Subcutaneous abdominal adipose tissue (tissue), 5 donors: ENCODE measurements around the gene TBC1D2.

Source experiments
- H3K27ac ChIP-seq: one replicate; pipeline ENCODE4 v1.7.0; 2013; ENCODE audit warnings: low read depth, mild to moderate bottlenecking, inconsistent platforms, low read length, moderate library complexity
- H3K27me3 ChIP-seq, 5 donors: one replicate each; pipeline ENCODE4 v1.7.0; 2013; ENCODE audit warnings: low read length in 5 of 5, inconsistent platforms in 1 of 5; ENCODE audit not compliant: control insufficient read depth in 5 of 5, insufficient read depth in 4 of 5
- H3K36me3 ChIP-seq, 5 donors: one replicate each; pipeline ENCODE4 v1.7.0; 2013; ENCODE audit warnings: low read length in 5 of 5; ENCODE audit not compliant: control insufficient read depth in 5 of 5, insufficient read depth in 5 of 5
- H3K4me1 ChIP-seq, 5 donors: one replicate each; pipeline ENCODE4 v1.7.0; 2013; ENCODE audit warnings: low read length in 5 of 5, mild to moderate bottlenecking in 3 of 5, moderate library complexity in 1 of 5; ENCODE audit not compliant: control insufficient read depth in 5 of 5, insufficient read depth in 5 of 5
- H3K4me3 ChIP-seq, 5 donors: one replicate each; pipeline ENCODE4 v1.7.0; 2013; ENCODE audit warnings: low read length in 5 of 5, low read depth in 1 of 5
- H3K9ac ChIP-seq, 5 donors: one replicate each; pipeline ENCODE4 v1.7.0; 2013; ENCODE audit warnings: low read length in 5 of 5, mild to moderate bottlenecking in 4 of 5, moderate library complexity in 3 of 5
- H3K9me3 ChIP-seq, 5 donors: one replicate each; pipeline ENCODE4 v1.7.0; 2013; ENCODE audit warnings: low read length in 5 of 5; ENCODE audit not compliant: control insufficient read depth in 5 of 5
- donor health status: healthy.
- donor health status: healthy.
- donor health status: healthy.
- donor health status: healthy.
- donor health status: healthy.

Gene TBC1D2

GRCh38 chr9:98210435-98210834 is 45.0 kb downstream of the TBC1D2 start:
- Histone ChIP-seq H3K27me3 (no peaks in the 10 kb centered on the region), H3K9me3 (no peaks in the 10 kb centered on the region), H3K9ac (no peak overlapping the region), H3K4me3 (no peak overlapping the region), H3K4me1 (no peaks in the 10 kb centered on the region), H3K36me3 (peaks cover 0 to 49% (median 11%) of the 10 kb centered on the region in 5 donors), H3K27ac (no peak overlapping the region)

DNA sequence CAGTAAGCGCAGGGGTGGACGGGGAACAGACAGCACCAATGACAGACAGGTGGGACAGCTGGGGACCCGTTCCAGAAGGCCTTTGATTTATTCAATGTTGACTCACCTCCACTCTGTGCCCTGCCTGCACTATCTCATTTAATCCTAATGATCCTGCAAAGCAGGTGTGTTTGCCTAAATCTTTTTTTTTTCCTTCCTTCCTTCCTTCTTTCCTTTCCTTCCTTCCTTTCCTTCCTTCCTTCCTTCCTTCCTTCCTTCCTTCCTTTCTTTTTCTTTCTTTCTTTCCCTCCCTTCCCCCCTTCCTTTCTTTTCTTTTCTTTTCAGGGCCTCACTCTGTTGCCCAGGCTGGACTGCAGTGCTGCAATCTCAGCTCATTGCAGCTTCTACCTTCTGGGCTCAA is 45.9 kb downstream of the TBC1D2 start:
- H3K9ac ChIP-seq = no peak overlapping the region
- no peak overlapping the region for H3K27ac ChIP-seq
- no peaks in the 10 kb centered on the region for H3K4me1 ChIP-seq
- no peaks in the 10 kb centered on the region for H3K27me3 ChIP-seq
- no peak overlapping the region for H3K4me3 ChIP-seq
- H3K9me3 ChIP-seq = no peaks in the 10 kb centered on the region
- H3K36me3 ChIP-seq = peaks cover 0 to 44% (median 11%) of the 10 kb centered on the region in 5 donors

DNA sequence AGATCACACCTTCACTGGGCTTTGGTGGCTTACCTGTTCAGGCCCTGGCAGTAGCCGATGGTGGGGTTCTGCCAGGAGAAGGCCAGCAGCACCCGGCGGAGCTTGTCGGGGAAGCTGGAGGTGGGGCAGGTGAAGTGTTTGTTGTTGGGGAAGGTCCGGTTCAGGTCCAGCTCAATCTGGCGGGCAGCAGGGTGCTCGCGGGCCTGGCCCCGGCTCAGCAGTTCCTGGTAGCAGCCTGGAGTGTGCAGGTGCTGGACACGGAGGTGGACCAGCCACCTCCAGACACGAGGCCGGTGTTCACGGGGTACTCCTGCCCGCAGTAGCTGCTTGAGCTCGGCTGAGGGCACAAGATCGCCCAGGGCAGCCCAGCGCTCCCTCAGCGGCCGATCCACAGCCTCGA is 46.8 kb downstream of the TBC1D2 start:
- Histone ChIP-seq H3K27me3 (no peaks in the 10 kb centered on the region), H3K36me3 (peaks cover 0 to 39% (median 10%) of the 10 kb centered on the region in 5 donors), H3K9ac (no peak overlapping the region), H3K9me3 (no peaks in the 10 kb centered on the region), H3K4me3 (no peak overlapping the region), H3K4me1 (no peaks in the 10 kb centered on the region), H3K27ac (no peak overlapping the region)

GRCh38 chr9:98207606-98208005 is 47.8 kb downstream of the TBC1D2 start:
- no peaks in the 10 kb centered on the region for H3K4me1 ChIP-seq
- no peak overlapping the region for H3K9ac ChIP-seq
- no peaks in the 10 kb centered on the region for H3K9me3 ChIP-seq
- H3K36me3 ChIP-seq = peaks cover 0 to 41% (median 9%) of the 10 kb centered on the region in 5 donors
- no peaks in the 10 kb centered on the region for H3K27me3 ChIP-seq
- no peak overlapping the region for H3K27ac ChIP-seq
- H3K4me3 ChIP-seq = no peak overlapping the region

GRCh38 chr9:98206754-98207153 is 48.7 kb downstream of the TBC1D2 start:
- H3K36me3 ChIP-seq = peaks cover 0 to 40% (median 9%) of the 10 kb centered on the region in 5 donors

GRCh38 chr9:98204692-98205091 is 50.8 kb downstream of the TBC1D2 start:
- H3K27ac ChIP-seq = no peak overlapping the region
- H3K9ac ChIP-seq = no peak overlapping the region
- H3K36me3 ChIP-seq = peaks cover 0 to 28% (median 9%) of the 10 kb centered on the region in 5 donors

More at GRCh38 chr9:98206754-98207153, 48.7 kb downstream of the TBC1D2 start:
- no peak overlapping the region for H3K9ac ChIP-seq
- H3K9me3 ChIP-seq = no peaks in the 10 kb centered on the region
- no peak overlapping the region for H3K27ac ChIP-seq
- H3K4me3 ChIP-seq = no peak overlapping the region
- no peaks in the 10 kb centered on the region for H3K4me1 ChIP-seq
- H3K27me3 ChIP-seq = no peaks in the 10 kb centered on the region

DNA sequence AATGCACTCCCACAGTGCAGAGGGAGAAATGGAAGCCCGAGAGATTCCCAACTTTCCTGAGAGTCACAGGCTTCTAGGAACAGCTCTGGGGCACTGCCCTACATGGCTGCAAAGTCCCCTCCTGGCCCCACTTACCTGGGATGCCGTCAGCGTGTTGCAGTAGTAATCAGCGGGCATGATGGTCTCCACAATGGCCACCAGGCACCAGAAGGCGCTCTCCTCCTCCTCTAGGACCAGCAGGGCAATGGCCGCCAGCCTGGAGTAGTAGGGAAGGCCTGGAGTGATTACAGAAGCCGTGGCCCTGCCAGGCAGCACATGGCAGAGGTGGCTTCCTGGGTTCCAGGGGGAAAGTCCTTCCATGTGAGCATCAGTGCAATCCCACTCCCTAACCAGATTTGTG is 52.3 kb downstream of the TBC1D2 start:
- no peak overlapping the region for H3K9ac ChIP-seq
- peaks cover 0 to 21% (median 8%) of the 10 kb centered on the region in 5 donors for H3K36me3 ChIP-seq
- no peaks in the 10 kb centered on the region for H3K4me1 ChIP-seq
- no peak overlapping the region for H3K27ac ChIP-seq
- H3K9me3 ChIP-seq = no peaks in the 10 kb centered on the region
- H3K4me3 ChIP-seq = no peak overlapping the region
- H3K27me3 ChIP-seq = peaks cover 0 to 2% (median 0%) of the 10 kb centered on the region in 5 donors

More at GRCh38 chr9:98204692-98205091, 50.8 kb downstream of the TBC1D2 start:
- Histone ChIP-seq H3K4me3 (no peak overlapping the region), H3K4me1 (no peaks in the 10 kb centered on the region), H3K27me3 (peaks cover 0 to 2% (median 0%) of the 10 kb centered on the region in 5 donors), H3K9me3 (no peaks in the 10 kb centered on the region)

GRCh38 chr9:98202252-98202651 is 53.2 kb downstream of the TBC1D2 start:
- H3K4me1 ChIP-seq = no peaks in the 10 kb centered on the region
- H3K9ac ChIP-seq = no peak overlapping the region
- no peak overlapping the region for H3K4me3 ChIP-seq
- H3K36me3 ChIP-seq = peaks cover 0 to 18% (median 4%) of the 10 kb centered on the region in 5 donors
- no peaks in the 10 kb centered on the region for H3K9me3 ChIP-seq
- no peak overlapping the region for H3K27ac ChIP-seq
- H3K27me3 ChIP-seq = peaks cover 0 to 2% (median 0%) of the 10 kb centered on the region in 5 donors

GRCh38 chr9:98201749-98202148 is 53.7 kb downstream of the TBC1D2 start:
- no peaks in the 10 kb centered on the region for H3K9me3 ChIP-seq
- peaks cover 0 to 18% (median 4%) of the 10 kb centered on the region in 5 donors for H3K36me3 ChIP-seq
- no peak overlapping the region for H3K27ac ChIP-seq
- no peaks in the 10 kb centered on the region for H3K4me1 ChIP-seq
- H3K4me3 ChIP-seq = no peak overlapping the region
- H3K27me3 ChIP-seq = peaks cover 0 to 2% (median 0%) of the 10 kb centered on the region in 5 donors
- H3K9ac ChIP-seq = no peak overlapping the region

DNA sequence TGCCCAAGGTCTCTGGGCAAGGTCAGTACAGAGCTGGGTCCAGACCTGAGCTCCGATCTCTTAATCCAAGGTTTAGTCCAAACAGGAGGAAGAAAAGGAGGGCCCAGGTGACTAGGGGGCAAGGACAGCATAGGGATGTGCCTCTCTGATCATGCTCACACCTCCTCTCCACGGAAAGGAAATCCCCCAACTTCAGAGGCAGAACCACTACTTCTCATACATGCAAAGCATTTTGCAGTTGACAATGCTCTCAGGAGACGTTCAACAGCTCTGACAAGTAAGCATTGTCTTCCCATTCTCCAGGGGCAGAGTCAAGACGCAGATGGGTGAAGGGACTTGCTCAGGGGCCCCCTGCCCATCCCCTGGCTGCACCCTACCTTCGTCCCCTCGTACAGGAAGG is 54.3 kb downstream of the TBC1D2 start:
- Histone ChIP-seq H3K36me3 (peaks cover 0 to 18% (median 4%) of the 10 kb centered on the region in 5 donors), H3K4me3 (no peak overlapping the region), H3K27me3 (peaks cover 0 to 2% (median 0%) of the 10 kb centered on the region in 5 donors), H3K9ac (no peak overlapping the region), H3K27ac (no peak overlapping the region), H3K9me3 (no peaks in the 10 kb centered on the region), H3K4me1 (no peaks in the 10 kb centered on the region)
